ENCODE measurements around the gene JAM3.
"Not testable (repeated sequence)": the region's sequence is repeated elsewhere in the genome, so short reads cannot be mapped to it uniquely, and the experiment has no call there.

JAM3 gene

GRCh38 chr11:134074346-134074745 is 5.5 kb downstream of the JAM3 start:
- CTCF ChIA-PET = interaction anchor here (0.6 kb wide), 1 partner anchor 61 kb away, joined by 4 read pairs; no protein-coding TSS in a partner anchor
- TF ChIP-seq LEF1 (IDR thresholded peaks at IDR 0.05; ENCODE audit: borderline replicate concordance) (no peak), HDGF (IDR thresholded peaks at IDR 0.05; ENCODE audit: borderline replicate concordance) (no peak), CTBP1 (IDR thresholded peaks at IDR 0.05; ENCODE audit: borderline replicate concordance) (no peak), ELF4 (IDR thresholded peaks at IDR 0.05) (no peak), FOXK2 (IDR thresholded peaks at IDR 0.05) (no peak), NFRKB (IDR thresholded peaks at IDR 0.05) (no peak), FOXA1 (IDR thresholded peaks at IDR 0.05) (no peak), BHLHE40 (IDR thresholded peaks at IDR 0.05; ENCODE audit: borderline replicate concordance) (no peak), FOXM1 (IDR thresholded peaks at IDR 0.05; ENCODE audit: borderline replicate concordance) (no peak), SP1 (IDR thresholded peaks at IDR 0.05) (no peak), PKNOX1 (IDR thresholded peaks at IDR 0.05) (no peak), SUZ12 (IDR thresholded peaks at IDR 0.05) (no peak), ARNT (IDR thresholded peaks at IDR 0.05) (no peak), TARDBP (IDR thresholded peaks at IDR 0.05) (no peak), L3MBTL2 (conservative IDR thresholded peaks at IDR 0.05) (no peak), ZNF384 (IDR thresholded peaks at IDR 0.05) (no peak)
- POLR2A ChIA-PET = no interaction called here
- DNase-seq (ENCODE audit: extremely low spot score) = no peak

GRCh38 chr11:134074766-134075165 is 5.9 kb downstream of the JAM3 start:
- ChIA-PET CTCF (no interaction called here), POLR2A (no interaction called here)
- TF ChIP-seq ZNF384 (IDR thresholded peaks at IDR 0.05) (no peak), PKNOX1 (IDR thresholded peaks at IDR 0.05) (no peak), FOXA1 (IDR thresholded peaks at IDR 0.05) (no peak), FOXM1 (IDR thresholded peaks at IDR 0.05; ENCODE audit: borderline replicate concordance) (no peak), HDGF (IDR thresholded peaks at IDR 0.05; ENCODE audit: borderline replicate concordance) (no peak), LEF1 (IDR thresholded peaks at IDR 0.05; ENCODE audit: borderline replicate concordance) (no peak), BHLHE40 (IDR thresholded peaks at IDR 0.05; ENCODE audit: borderline replicate concordance) (no peak), SP1 (IDR thresholded peaks at IDR 0.05) (no peak), CTBP1 (IDR thresholded peaks at IDR 0.05; ENCODE audit: borderline replicate concordance) (no peak), NFRKB (IDR thresholded peaks at IDR 0.05) (no peak), ARNT (IDR thresholded peaks at IDR 0.05) (no peak), TARDBP (IDR thresholded peaks at IDR 0.05) (no peak), ELF4 (IDR thresholded peaks at IDR 0.05) (no peak), SUZ12 (IDR thresholded peaks at IDR 0.05) (no peak), FOXK2 (IDR thresholded peaks at IDR 0.05) (no peak)
- no peak for DNase-seq (ENCODE audit: extremely low spot score)

GRCh38 chr11:134079317-134079716 is 10.4 kb downstream of the JAM3 start:
- TF ChIP-seq SP1 (IDR thresholded peaks at IDR 0.05) (no peak), ELF4 (IDR thresholded peaks at IDR 0.05) (no peak), FOXK2 (IDR thresholded peaks at IDR 0.05) (no peak), HDGF (IDR thresholded peaks at IDR 0.05; ENCODE audit: borderline replicate concordance) (no peak), CTBP1 (IDR thresholded peaks at IDR 0.05; ENCODE audit: borderline replicate concordance) (no peak)
- DNase-seq (ENCODE audit: extremely low spot score) = no peak
- POLR2A ChIA-PET = no interaction called here
- CTCF ChIA-PET = no interaction called here

GRCh38 chr11:134081258-134081657 is 12.4 kb downstream of the JAM3 start:
- ChIA-PET CTCF (interaction anchor here (0.6 kb wide), 1 partner anchor 131 kb away, joined by 4 read pairs; no protein-coding TSS in a partner anchor), POLR2A (interaction anchor here (0.5 to 0.6 kb wide), 2 partner anchors 8 to 49 kb away, joined by 4 to 5 read pairs; no protein-coding TSS in a partner anchor)
- not testable (repeated sequence) for DNase-seq (ENCODE audit: extremely low spot score)

GRCh38 chr11:134082990-134083389 is 14.1 kb downstream of the JAM3 start:
- no peak for DNase-seq (ENCODE audit: extremely low spot score)
- POLR2A ChIA-PET = no interaction called here
- CTCF ChIA-PET = no interaction called here
- TF ChIP-seq FOXM1 (IDR thresholded peaks at IDR 0.05; ENCODE audit: borderline replicate concordance) = no peak
- TF ChIP-seq ZNF384 (IDR thresholded peaks at IDR 0.05) = no peak
- TF ChIP-seq ELF4 (IDR thresholded peaks at IDR 0.05) = no peak
- no peak for TF ChIP-seq L3MBTL2 (conservative IDR thresholded peaks at IDR 0.05)
- no peak for TF ChIP-seq HDGF (IDR thresholded peaks at IDR 0.05; ENCODE audit: borderline replicate concordance)
- TF ChIP-seq SUZ12 (IDR thresholded peaks at IDR 0.05) = no peak
- no peak for TF ChIP-seq BHLHE40 (IDR thresholded peaks at IDR 0.05; ENCODE audit: borderline replicate concordance)
- TF ChIP-seq FOXK2 (IDR thresholded peaks at IDR 0.05) = no peak
- TF ChIP-seq FOXA1 (IDR thresholded peaks at IDR 0.05) = no peak
- no peak for TF ChIP-seq SP1 (IDR thresholded peaks at IDR 0.05)
- TF ChIP-seq CTBP1 (IDR thresholded peaks at IDR 0.05; ENCODE audit: borderline replicate concordance) = no peak
- TF ChIP-seq ARNT (IDR thresholded peaks at IDR 0.05) = no peak
- no peak for TF ChIP-seq LEF1 (IDR thresholded peaks at IDR 0.05; ENCODE audit: borderline replicate concordance)
- TF ChIP-seq TARDBP (IDR thresholded peaks at IDR 0.05) = no peak
- no peak for TF ChIP-seq NFRKB (IDR thresholded peaks at IDR 0.05)
- TF ChIP-seq PKNOX1 (IDR thresholded peaks at IDR 0.05) = no peak

GRCh38 chr11:134086376-134086775 is 17.5 kb downstream of the JAM3 start:
- CTCF ChIA-PET = interaction anchor here (0.6 to 0.7 kb wide), 2 partner anchors 38 to 159 kb away, joined by 4 to 6 read pairs; no protein-coding TSS in a partner anchor
- TF ChIP-seq ZNF384 (IDR thresholded peaks at IDR 0.05) (no peak), SP1 (IDR thresholded peaks at IDR 0.05) (no peak), FOXK2 (IDR thresholded peaks at IDR 0.05) (no peak), ELF4 (IDR thresholded peaks at IDR 0.05) (no peak), NFRKB (IDR thresholded peaks at IDR 0.05) (no peak), ARNT (IDR thresholded peaks at IDR 0.05) (no peak), TARDBP (IDR thresholded peaks at IDR 0.05) (no peak), PKNOX1 (IDR thresholded peaks at IDR 0.05) (no peak), FOXM1 (IDR thresholded peaks at IDR 0.05; ENCODE audit: borderline replicate concordance) (no peak), CTBP1 (IDR thresholded peaks at IDR 0.05; ENCODE audit: borderline replicate concordance) (no peak), HDGF (IDR thresholded peaks at IDR 0.05; ENCODE audit: borderline replicate concordance) (no peak), SUZ12 (IDR thresholded peaks at IDR 0.05) (no peak), BHLHE40 (IDR thresholded peaks at IDR 0.05; ENCODE audit: borderline replicate concordance) (no peak), FOXA1 (IDR thresholded peaks at IDR 0.05) (no peak)
- POLR2A ChIA-PET = no interaction called here

GRCh38 chr11:134092006-134092405 is 23.1 kb downstream of the JAM3 start:
- CTCF ChIA-PET; POLR2A ChIA-PET; DNase-seq (ENCODE audit: extremely low spot score): not testable (repeated sequence)

More at GRCh38 chr11:134086376-134086775, 17.5 kb downstream of the JAM3 start:
- no peak for DNase-seq (ENCODE audit: extremely low spot score)
